Measurements from ENCODE around the gene WDR38.

Gene WDR38

DNA sequence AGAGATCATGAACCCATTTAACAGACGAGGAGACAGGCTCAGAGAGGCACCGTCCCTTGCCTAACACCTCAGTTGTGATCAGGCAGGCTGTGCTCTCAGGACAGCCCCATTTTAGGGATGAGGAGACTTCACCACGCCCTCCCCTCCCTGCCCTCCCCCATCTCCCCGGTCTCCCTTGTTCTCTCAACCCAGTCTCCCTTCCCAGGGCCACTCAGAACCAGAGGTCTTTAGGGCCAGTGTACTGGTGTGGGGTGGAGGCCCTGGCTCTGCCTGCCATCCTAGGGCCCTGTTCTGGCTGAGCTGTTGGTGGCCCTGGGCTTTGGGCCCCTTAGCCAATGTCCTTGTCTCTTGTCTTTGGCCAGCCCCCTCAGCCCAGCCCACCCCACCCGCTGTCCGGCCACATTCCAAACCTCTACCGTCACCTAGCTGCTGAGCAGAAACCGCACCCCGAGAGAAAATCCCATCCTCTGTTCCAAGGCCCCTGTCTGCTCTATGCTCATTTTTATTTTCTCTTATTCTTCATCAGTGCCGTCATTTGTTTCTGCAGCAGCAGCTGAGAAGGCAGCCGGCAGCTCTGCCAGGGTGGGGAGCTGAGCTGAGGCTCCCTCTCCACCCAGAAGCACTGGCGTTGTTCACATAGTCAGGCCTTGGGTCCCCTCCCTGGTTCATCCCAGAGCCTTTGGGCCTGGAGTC, 42.5 kb upstream of the WDR38 start:
- no peak overlapping the region for H3K4me2 ChIP-seq (ENCODE audit: low read length)
- peaks cover 9% of the 10 kb centered on the region for H3K27me3 ChIP-seq (ENCODE audit: control insufficient read depth, low read length)
- no peaks in the 10 kb centered on the region for H3K79me2 ChIP-seq (ENCODE audit: control insufficient read depth, low read length)
- H3K36me3 ChIP-seq (ENCODE audit: control insufficient read depth, low read length): no peaks in the 10 kb centered on the region
- no peak overlapping the region for H3K27ac ChIP-seq (ENCODE audit: low read depth, low read length)
- no peaks in the 10 kb centered on the region for H4K20me1 ChIP-seq (ENCODE audit: control insufficient read depth, insufficient read depth, low read depth, low read length)
- H3K4me3 ChIP-seq (ENCODE audit: low read length): no peak overlapping the region
- H3K9me3 ChIP-seq (ENCODE audit: control insufficient read depth, insufficient read depth, low read length): no peaks in the 10 kb centered on the region
- H3K9me2 ChIP-seq (replicated peaks; ENCODE audit: control insufficient read depth, low read length): no peaks in the 10 kb centered on the region
- no peaks in the 10 kb centered on the region for H3F3A ChIP-seq (ENCODE audit: control insufficient read depth, insufficient read depth)
- no peaks in the 10 kb centered on the region for H3K4me1 ChIP-seq (ENCODE audit: control insufficient read depth, low read length)
- TF ChIP-seq EZH2phosphoT487 (IDR thresholded peaks at IDR 0.05; ENCODE audit: borderline replicate concordance, low read length): no peak
- TF ChIP-seq, protein P1, sequence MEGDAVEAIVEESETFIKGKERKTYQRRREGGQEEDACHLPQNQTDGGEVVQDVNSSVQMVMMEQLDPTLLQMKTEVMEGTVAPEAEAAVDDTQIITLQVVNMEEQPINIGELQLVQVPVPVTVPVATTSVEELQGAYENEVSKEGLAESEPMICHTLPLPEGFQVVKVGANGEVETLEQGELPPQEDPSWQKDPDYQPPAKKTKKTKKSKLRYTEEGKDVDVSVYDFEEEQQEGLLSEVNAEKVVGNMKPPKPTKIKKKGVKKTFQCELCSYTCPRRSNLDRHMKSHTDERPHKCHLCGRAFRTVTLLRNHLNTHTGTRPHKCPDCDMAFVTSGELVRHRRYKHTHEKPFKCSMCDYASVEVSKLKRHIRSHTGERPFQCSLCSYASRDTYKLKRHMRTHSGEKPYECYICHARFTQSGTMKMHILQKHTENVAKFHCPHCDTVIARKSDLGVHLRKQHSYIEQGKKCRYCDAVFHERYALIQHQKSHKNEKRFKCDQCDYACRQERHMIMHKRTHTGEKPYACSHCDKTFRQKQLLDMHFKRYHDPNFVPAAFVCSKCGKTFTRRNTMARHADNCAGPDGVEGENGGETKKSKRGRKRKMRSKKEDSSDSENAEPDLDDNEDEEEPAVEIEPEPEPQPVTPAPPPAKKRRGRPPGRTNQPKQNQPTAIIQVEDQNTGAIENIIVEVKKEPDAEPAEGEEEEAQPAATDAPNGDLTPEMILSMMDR (IDR thresholded peaks at IDR 0.05; ENCODE audit: low read depth, low read length, poor library complexity, severe bottlenecking): no peak

DNA sequence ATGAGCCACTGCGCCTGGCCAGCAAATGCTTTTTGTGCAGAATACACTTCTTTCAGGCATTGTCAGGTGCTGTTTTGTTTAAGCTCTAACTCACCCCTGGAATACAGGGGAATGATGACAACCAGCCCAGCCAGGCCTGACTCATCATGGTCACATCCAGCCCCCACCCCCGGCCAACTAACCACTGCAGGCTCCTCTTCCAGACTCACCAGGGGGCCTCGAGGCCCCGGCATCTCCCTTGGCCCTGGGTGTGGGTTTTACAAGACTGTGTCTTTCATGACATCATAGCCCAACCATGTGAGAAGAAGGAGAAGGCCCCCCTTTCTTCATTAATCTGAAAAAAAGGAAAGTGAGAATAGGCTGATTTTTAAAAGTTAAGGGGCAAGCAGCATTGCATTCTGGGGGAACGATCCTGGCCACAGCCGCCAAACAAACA, 40.8 kb upstream of the WDR38 start:
- H4K20me1 ChIP-seq (ENCODE audit: control insufficient read depth, insufficient read depth, low read depth, low read length): no peaks in the 10 kb centered on the region
- TF ChIP-seq EZH2phosphoT487 (IDR thresholded peaks at IDR 0.05; ENCODE audit: borderline replicate concordance, low read length): no peak
- TF ChIP-seq, protein P1 (IDR thresholded peaks at IDR 0.05; ENCODE audit: low read depth, low read length, poor library complexity, severe bottlenecking): no peak
- no peak overlapping the region for H3K4me3 ChIP-seq (ENCODE audit: low read length)
- H3K4me1 ChIP-seq (ENCODE audit: control insufficient read depth, low read length): no peaks in the 10 kb centered on the region
- no peak overlapping the region for H3K27ac ChIP-seq (ENCODE audit: low read depth, low read length)
- H3K9me3 ChIP-seq (ENCODE audit: control insufficient read depth, insufficient read depth, low read length): no peaks in the 10 kb centered on the region
- peaks cover 12% of the 10 kb centered on the region for H3K27me3 ChIP-seq (ENCODE audit: control insufficient read depth, low read length)
- H3K9me2 ChIP-seq (replicated peaks; ENCODE audit: control insufficient read depth, low read length): no peaks in the 10 kb centered on the region
- no peaks in the 10 kb centered on the region for H3K36me3 ChIP-seq (ENCODE audit: control insufficient read depth, low read length)
- H3K79me2 ChIP-seq (ENCODE audit: control insufficient read depth, low read length): no peaks in the 10 kb centered on the region
- no peak overlapping the region for H3K4me2 ChIP-seq (ENCODE audit: low read length)
- H3F3A ChIP-seq (ENCODE audit: control insufficient read depth, insufficient read depth): no peaks in the 10 kb centered on the region

DNA sequence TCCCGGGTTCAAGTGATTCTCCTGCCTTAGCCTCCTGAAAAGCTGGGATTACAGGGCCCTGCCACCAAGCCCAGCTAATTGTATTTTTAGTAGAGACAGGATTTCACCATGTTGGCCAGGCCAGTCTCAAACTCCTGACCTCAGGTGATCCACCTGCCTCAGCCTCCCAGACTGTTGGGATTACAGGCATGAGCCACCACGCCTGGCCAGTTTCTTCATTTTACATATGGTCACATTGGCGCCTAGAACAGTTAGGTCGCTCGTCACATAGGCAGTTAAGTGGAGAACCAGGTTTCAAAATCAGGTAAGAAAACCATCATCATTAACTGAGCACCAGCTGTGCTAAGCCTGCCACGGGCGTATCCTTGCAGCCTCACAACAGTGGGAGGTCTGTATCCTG, 40.2 kb upstream of the WDR38 start:
- H3K27me3 ChIP-seq (ENCODE audit: control insufficient read depth, low read length): peaks cover 13% of the 10 kb centered on the region
- no peaks in the 10 kb centered on the region for H3K9me3 ChIP-seq (ENCODE audit: control insufficient read depth, insufficient read depth, low read length)
- H3K27ac ChIP-seq (ENCODE audit: low read depth, low read length): no peak overlapping the region
- no peaks in the 10 kb centered on the region for H3F3A ChIP-seq (ENCODE audit: control insufficient read depth, insufficient read depth)
- TF ChIP-seq, protein P1 (IDR thresholded peaks at IDR 0.05; ENCODE audit: low read depth, low read length, poor library complexity, severe bottlenecking): no peak
- no peak for TF ChIP-seq EZH2phosphoT487 (IDR thresholded peaks at IDR 0.05; ENCODE audit: borderline replicate concordance, low read length)
- no peaks in the 10 kb centered on the region for H3K36me3 ChIP-seq (ENCODE audit: control insufficient read depth, low read length)
- no peak overlapping the region for H3K4me2 ChIP-seq (ENCODE audit: low read length)
- no peaks in the 10 kb centered on the region for H3K9me2 ChIP-seq (replicated peaks; ENCODE audit: control insufficient read depth, low read length)
- H3K4me1 ChIP-seq (ENCODE audit: control insufficient read depth, low read length): peaks cover under 1% of the 10 kb centered on the region
- H3K79me2 ChIP-seq (ENCODE audit: control insufficient read depth, low read length): no peaks in the 10 kb centered on the region
- no peaks in the 10 kb centered on the region for H4K20me1 ChIP-seq (ENCODE audit: control insufficient read depth, insufficient read depth, low read depth, low read length)
- H3K4me3 ChIP-seq (ENCODE audit: low read length): no peak overlapping the region
